Heart left ventricle (tissue), 13 donors: ENCODE data around the gene BBX.

Experiments
- CTCF ChIP-seq, 12 donors: fragments of 200-600 bp; sonication (generic) in 4 of 12; IDR thresholded peaks; one replicate each; pipeline versions ENCODE4 v1.5.0 to v1.8.0; 2018 to 2022; ENCODE audit warnings: antibody characterized with exemption in 12 of 12, mild to moderate bottlenecking in 5 of 12
- POLR2A ChIP-seq, 2 donors: fragments of 450-650 bp; IDR thresholded peaks; one replicate each; pipeline ENCODE4 v1.6.1; 2017; ENCODE audit warnings: antibody characterized with exemption in 2 of 2, mild to moderate bottlenecking in 2 of 2, moderate library complexity in 2 of 2
- donor health status: ischemic (EF 13 %, LVEDD 7.1; RV severe dilation, severe dysfunction).
- donor health status: DM: no; HTN: yes; CAD: no.
- donor health status: DM: no; HTN: no; CAD: no.
- donor health status: ischemic (EF 25% LVEDD 6.9; RV normal size, moderate dysfunction).
- donor health status: ischemic (EF 25% LVEDD 5.7; RV mildly dilated, moderate dysfunction).
- donor health status: ischemic (EF 35%, LVEDD 5.7; RV mildly dilated, moderate dysfunction).
- donor health status: nonischemic (EF 11% LVEDD 7.7; RV severe dilation, severe dysfunction).
- donor health status: DM: yes; HTN: yes; CAD: no.
- donor health status: PGD.
- donor health status: ischemic (EF 29% LVEDD 5.4; RV normal size, mild dysfunction).
- donor health status: nonischemic (EF 23%, LVEDD 6.1; RV moderate dilation, normal function).

GRCh38 chr3:107798381-107798780 is 275.6 kb downstream of the BBX start:
- TF ChIP-seq POLR2A (IDR thresholded peaks at IDR 0.05): no peak
- TF ChIP-seq CTCF (IDR thresholded peaks at IDR 0.05): no peak
